ENCODE measurements around the gene FAM47E. TPM values are rescaled to one million over a fixed set of nuclear protein-coding genes. Genes with fewer than 3 reads are reported as not detected.

The FAM47E gene
- total RNA-seq, 1 experiment from 2014 or later, result 2.0 TPM

- no peaks in the 10 kb centered on the region for H3K27me3 ChIP-seq (ENCODE audit: insufficient read depth, low read length)
- no peaks in the 10 kb centered on the region for H3K79me2 ChIP-seq (ENCODE audit: insufficient read depth, low read length)
- no peak overlapping the region for H4K91ac ChIP-seq (ENCODE audit: insufficient read length, low read depth, low read length)
- Mint-ChIP-seq H3K36me3 (ENCODE audit: insufficient read depth in 1 of 3, low read depth in 3 of 3) (no peaks in the 10 kb centered on the region), H3K4me3 (no peak overlapping the region), H3K9me3 (no peaks in the 10 kb centered on the region), H3K27me3 (ENCODE audit: low read depth) (peaks cover 38% of the 10 kb centered on the region), H3K4me1 (peaks cover 7 to 9% of the 10 kb centered on the region in 2 experiments), H3K27ac (peak overlapping the region in 1 of 3 experiments; percentile 38; a peak in 2 of 7 replicates)
- no peaks in the 10 kb centered on the region for H3K9me3 ChIP-seq (ENCODE audit: control insufficient read depth, low read depth, low read length)
- no peak overlapping the region for H2AFZ ChIP-seq (ENCODE audit: low read length)
- H3K56ac ChIP-seq (ENCODE audit: insufficient read length, low read depth, low read length), result no peak overlapping the region
- H3K27ac ChIP-seq (ENCODE audit: insufficient read length, low read depth, low read length), result no peak overlapping the region
- H2BK120ac ChIP-seq (ENCODE audit: low read depth, low read length, poor library complexity, severe bottlenecking), result no peak overlapping the region
- H2BK15ac ChIP-seq (ENCODE audit: low read depth, low read length), result no peak overlapping the region; the same call in 1 of the 2 replicates
- no CpG with 5 or more reads among the region's 6 CpGs for WGBS (ENCODE audit: extremely low coverage, insufficient read length, low lambda C conversion rate)
- no peak overlapping the region for H3K9ac ChIP-seq (ENCODE audit: extremely low read depth, insufficient read length, low read length)
- peaks cover 2% of the 10 kb centered on the region; the same call in 1 of the 2 replicates for H3K4me1 ChIP-seq (ENCODE audit: insufficient read depth, low read length)
- no peak overlapping the region for H3K18ac ChIP-seq (ENCODE audit: insufficient read length, low read depth, low read length)
- no peak for DNase-seq
- H3K79me1 ChIP-seq (ENCODE audit: insufficient read depth, low read depth, low read length, poor library complexity, severe bottlenecking), result no peaks in the 10 kb centered on the region
- H2AK5ac ChIP-seq (ENCODE audit: insufficient read length, low read length), result no peak overlapping the region
- no peak overlapping the region for H2BK5ac ChIP-seq (ENCODE audit: insufficient read length, low read length)
- no peak overlapping the region for H3K14ac ChIP-seq (ENCODE audit: insufficient read depth, low read length)
- H3K23me2 ChIP-seq (ENCODE audit: insufficient read length, low read depth, low read length, poor library complexity, severe bottlenecking), result peaks cover 5% of the 10 kb centered on the region
- no peak overlapping the region for H4K5ac ChIP-seq (ENCODE audit: insufficient read length, low read depth, low read length)
- no peak overlapping the region for H3T11ph ChIP-seq (ENCODE audit: low read length)
- no peak for TF ChIP-seq CTCF (conservative IDR thresholded peaks at IDR 0.05)
- H2BK12ac ChIP-seq (ENCODE audit: insufficient read length, low read depth, low read length), result no peak overlapping the region
- H3K4me2 ChIP-seq (ENCODE audit: insufficient read depth, insufficient read length, low read length), result no peak overlapping the region
- no peak overlapping the region for H3K23ac ChIP-seq (ENCODE audit: insufficient read length, low read depth, low read length)
- no peak overlapping the region for H2BK20ac ChIP-seq (ENCODE audit: low read depth, low read length, poor library complexity, severe bottlenecking)
- H3K4ac ChIP-seq (ENCODE audit: low read depth, low read length), result no peak overlapping the region
- no peaks in the 10 kb centered on the region for H4K20me1 ChIP-seq (ENCODE audit: control insufficient read depth, insufficient read depth, insufficient read length)
- H4K8ac ChIP-seq (replicated peaks; ENCODE audit: insufficient read length, low read depth, low read length), result no peak overlapping the region
Observed at GRCh38 chr4:76256032-76256431, 4.5 kb downstream of the FAM47E start.

Measured in H9 (cell line).